Femur (tissue), 1 donor: Measurements from ENCODE around the gene SEMA6A.

Experiments
- DNase-seq: peaks from one replicate; pipeline ENCODE4 v3.0.0-alpha.2; 2017

SEMA6A gene

DNA sequence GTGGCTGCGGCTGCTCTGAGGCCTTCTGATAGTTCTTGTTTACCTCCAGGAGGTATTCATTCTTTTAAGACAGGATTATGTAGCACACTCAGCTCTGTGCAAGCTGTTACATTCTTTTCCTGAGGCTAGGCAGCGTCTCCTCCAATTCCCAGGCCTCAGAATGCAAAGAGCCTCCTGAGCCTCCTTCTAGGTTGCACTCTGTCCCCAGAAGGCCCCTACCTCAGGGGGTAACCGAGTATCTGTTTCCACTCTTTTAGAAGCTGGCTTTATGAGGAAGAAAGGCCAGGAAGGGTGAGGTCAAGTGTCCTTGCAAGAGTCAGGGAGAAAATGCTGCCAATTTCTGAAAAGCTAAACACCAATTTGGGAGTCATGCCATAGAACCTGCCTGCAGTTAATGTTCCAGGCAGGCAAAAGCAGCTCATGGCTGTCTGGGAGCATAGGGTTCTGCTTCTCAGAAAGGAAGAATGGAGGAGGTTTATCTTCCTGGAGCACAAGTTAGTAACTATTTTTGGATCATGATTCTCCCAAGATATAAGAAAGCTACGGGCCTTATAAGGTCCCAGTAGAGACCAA, 178.9 kb downstream of the SEMA6A start:
- DNase-seq, result no peak

DNA sequence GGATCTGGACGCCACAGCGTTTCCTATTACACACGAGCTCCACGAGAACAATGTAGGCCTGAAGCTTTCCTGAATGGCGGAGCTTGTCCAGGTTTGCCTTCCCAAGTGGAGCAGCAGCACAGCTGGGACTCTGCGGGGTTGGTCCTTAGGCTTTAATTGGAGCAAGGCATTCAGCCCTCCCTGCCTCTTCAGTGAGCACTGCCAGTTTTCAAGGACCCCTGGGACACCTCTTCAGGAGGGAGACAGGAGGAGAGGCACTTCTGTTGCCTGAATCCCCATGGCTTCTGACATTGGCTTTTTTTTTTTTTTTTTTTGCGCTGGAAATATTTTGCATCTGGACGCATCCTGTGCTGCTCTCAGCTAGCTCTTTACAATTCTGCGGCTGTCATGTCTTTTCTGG, 179.4 kb downstream of the SEMA6A start:
- DNase-seq, result no peak

DNA sequence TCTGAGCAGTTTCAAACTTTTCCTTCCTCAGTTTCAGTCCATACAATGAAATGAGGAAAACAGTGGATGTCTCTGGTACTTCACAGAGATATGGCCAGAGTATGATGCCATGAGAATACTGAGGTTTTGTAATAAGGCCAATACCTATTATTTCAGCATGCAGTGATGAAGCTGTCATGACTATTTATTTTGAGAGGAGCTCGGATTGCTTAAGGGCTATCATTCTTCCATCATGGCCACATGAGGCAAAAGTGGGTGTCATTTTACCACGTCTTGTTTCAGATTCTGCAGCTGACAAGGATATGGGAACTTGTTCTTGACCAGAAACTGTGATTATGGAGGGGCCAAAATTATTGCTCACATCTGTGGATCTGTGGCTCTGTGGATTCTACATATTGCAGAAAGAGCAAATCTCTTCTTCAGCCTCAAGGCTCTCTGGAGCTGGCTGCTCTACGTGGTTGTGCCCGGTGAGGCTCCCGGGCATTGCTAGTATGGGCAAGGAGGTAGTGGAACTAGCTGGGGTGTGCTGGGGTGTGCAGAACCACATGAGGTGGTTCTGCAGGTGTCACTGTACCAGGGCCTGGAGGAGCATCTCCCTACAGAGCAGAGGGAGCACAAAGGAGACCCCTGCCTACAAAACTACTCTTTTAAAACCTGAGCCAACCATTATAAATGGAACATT, 180.3 kb downstream of the SEMA6A start:
- DNase-seq, result no peak
